Measurements from ENCODE around the gene SLCO1B3.

Gene SLCO1B3

DNA sequence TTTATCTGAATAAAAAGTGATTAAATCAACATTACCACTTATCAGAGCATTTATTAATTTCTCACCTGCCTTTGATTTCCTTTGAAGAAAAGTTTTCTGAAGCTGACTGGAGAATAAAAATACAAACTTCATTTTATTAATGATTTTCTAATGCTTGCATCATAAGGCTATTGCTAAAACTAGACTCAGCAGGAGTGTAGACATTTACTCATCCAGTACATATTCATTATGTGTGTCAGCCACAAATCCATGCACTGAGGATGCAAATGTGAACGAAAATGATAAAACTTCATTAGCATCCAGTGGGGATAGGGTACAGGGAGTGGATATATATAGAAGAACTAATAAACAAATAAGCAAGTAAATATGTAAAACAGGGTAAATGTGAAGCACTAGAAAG, 74.6 kb downstream of the SLCO1B3 start:
- no peak for DNase-seq

DNA sequence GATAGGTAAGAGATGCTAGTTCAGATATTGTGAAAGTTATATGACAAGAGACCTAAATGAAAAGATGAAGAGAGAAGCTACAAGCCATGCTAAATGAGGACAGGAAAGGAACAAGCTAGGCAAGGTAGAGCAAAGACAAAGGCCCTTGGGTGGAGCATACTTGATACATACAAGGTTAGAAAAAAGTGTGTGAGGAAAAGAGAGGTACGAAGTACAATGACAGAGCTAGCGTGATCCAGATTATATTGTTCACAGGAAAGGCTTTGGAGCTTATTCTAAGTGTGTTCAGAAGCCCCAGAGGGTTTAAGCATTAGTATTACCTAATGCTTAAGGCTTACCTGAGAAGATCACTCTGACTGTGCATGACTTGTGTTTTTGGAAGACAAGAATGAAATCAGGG, 75.0 kb downstream of the SLCO1B3 start:
- no peak for DNase-seq

DNA sequence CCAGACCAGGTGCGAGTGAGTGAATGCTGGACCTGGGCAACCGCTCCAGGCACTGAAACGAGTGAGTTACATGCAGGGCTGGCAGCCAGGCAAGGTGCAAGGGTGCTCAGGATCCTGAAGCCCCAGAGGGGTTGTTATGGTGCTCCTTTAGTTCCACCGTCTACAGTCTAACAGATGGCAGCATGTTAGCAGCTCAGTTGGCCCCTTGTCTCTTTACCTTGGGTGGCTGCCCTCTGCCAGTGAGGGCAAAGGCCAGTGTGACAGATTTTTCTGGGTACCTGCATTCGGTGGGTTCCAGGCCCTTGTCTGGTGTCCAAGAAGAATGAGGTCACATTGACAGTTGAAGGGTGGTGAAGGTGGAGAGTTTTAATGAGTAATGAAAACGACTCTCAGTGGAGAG, 106.8 kb downstream of the SLCO1B3 start:
- no peak for DNase-seq

DNA sequence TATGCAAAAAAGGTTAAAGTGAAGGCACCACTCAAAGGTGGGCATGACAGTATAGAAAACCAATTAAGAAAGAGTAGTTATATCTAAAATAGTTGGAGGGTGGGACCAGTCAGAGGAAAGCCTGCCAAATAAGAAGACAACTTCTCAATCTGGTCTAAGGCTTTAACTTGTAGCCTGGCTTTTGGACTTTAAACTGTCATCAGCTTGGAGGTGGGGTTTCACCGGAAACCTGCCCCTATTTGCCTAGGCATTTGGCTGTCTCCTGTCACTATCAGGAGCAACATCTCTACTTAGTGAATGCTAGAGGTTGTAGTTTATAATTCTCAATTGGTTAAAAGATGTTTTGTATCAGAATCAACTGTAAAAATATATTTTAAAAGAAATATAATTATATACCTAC, 107.3 kb downstream of the SLCO1B3 start:
- DNase-seq, result no peak

DNA sequence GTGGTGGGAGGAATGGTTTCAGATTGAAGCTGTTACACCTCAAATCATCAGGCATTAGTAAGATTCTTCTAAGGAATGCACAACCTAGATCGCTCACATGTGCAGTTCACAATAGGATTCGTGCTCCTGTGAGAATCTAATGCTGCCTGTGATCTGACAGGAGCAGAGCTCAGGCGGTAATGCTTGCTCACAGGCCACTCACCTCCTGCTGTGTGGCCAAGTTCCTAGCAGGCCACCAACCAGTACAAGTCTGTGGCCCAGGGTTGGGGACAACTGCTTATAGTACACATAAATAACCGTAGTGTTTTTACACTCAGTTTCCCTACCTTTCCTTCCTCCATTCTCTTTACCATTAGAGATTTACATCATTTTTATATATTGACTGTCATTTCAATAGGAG, 121.4 kb downstream of the SLCO1B3 start:
- no peak for DNase-seq

DNA sequence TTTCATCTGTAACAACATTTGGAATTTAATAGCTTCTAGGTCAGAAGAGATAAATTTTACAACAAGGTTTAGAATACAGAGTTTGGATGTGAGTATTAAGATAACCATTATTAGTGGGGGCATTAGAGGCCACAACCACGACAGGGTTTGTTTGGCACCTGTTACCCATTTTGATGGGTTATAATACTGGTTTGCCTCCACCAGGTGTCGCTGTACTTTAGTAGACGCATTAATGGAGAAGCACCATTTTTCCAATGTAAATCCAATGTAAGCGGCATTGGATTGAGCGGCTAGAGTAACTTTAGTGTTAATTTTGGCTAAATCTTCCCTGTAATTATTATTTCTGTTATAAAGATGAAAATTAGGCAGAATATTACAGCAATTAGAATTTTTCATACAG, 136.2 kb downstream of the SLCO1B3 start:
- DNase-seq, result peak; percentile 47

DNA sequence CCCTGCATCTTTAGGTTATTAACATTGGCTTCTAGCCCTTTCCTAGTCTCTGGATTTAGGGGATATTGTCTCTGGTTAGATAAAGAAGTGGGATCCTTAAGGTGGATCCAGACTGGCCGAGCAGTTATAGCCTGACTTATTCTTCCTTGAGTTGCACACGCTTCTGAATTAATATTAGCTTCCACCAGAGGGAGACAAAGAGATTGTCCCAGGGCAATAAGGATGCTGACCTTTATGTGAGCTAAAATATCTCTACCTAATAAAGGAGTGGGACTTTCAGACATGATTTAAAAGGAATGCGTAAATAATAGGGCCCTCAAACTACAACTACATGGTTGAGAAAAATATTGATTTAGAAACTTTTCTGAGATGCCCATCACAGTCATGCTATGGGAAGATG, 139.7 kb downstream of the SLCO1B3 start:
- peak; percentile 69 for DNase-seq

DNA sequence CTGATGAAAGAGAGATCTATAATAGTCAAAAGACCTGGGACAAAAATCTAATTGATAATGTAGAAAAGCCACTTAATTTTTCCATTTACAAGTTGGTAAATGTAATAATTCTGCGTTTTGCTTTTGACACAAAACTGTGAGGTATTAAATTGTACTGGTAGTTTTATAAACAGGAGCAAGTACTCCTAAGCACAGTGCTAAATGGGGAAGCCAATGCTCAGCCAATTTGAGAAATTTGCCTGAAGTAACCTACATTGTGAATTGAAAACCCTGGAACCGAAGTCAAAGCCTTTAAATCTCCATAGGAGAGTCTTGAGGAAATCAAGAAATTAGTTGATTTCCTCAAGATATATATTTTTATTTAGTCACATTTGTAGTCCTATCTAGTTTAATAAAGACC, 152.8 kb downstream of the SLCO1B3 start:
- no peak for DNase-seq

DNA sequence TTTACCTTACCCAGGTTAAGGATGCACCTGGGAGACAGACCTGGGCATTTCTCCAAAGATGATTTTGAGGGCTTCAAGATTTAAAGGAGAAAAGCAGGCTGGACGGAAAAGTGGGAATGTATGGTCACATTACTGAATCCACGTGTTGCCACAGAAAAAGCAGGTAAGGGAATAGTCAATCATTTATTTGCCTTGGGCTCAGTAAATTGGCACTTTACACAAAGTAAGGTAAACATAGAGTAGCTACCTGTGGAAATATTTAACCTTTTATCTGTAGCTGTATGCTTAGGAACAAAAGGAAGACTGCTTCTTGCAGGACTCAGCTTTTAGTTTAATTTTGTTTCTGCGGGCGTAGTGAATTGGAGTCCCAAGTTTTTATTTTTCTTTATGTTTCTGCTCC, 153.3 kb downstream of the SLCO1B3 start:
- DNase-seq, result no peak
